HG03175 (cell line): ENCODE results near the gene EFHC2.

Experiments
- ATAC-seq: cut with Tn5 transposase; IDR thresholded peaks from one replicate; pipeline ENCODE4 v1.9.1; 2021; ENCODE audit warnings: mild to moderate bottlenecking, moderate library complexity; ENCODE audit not compliant: unreplicated experiment

EFHC2 gene

DNA sequence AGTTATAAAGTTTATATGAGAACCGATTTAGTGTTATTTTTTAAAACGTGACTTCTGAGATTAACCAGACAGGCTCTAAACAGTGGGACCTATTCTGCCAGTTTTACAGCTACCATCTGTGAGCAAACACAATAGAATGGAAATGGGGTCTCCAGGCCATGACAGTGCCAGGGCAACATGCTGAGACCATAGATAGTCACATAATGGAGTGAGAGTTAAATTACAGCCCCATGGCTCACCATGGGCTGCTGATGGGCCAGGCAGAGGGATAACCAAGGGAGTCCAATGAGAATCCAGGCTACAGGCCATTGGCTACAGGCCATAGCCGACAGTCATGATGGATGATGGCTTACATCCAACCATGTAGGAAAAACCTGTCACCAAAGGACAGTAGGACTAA, 186.7 kb downstream of the EFHC2 start:
- ATAC-seq = no peak

DNA sequence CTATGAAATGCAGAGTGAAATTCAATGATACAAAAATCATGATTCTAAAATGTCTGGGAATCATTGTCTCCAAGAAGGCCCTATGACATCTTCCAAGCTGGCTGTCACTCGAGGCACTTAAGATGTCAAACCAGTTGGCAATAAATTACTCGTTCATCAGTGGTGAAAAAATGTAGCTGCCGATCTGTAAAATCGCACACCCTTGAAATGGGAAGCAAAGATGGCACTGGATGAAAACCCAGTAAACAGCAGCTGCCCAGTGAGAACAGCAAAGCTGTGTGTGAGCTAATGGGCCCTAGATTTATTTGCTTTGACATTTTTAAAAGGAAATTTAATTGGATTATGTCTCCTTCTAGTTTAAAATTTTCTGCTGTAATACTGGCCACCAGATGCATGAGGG, 188.3 kb downstream of the EFHC2 start:
- no peak for ATAC-seq

GRCh38 chrX:44152852-44153251, 190.6 kb downstream of the EFHC2 start:
- no peak for ATAC-seq

DNA sequence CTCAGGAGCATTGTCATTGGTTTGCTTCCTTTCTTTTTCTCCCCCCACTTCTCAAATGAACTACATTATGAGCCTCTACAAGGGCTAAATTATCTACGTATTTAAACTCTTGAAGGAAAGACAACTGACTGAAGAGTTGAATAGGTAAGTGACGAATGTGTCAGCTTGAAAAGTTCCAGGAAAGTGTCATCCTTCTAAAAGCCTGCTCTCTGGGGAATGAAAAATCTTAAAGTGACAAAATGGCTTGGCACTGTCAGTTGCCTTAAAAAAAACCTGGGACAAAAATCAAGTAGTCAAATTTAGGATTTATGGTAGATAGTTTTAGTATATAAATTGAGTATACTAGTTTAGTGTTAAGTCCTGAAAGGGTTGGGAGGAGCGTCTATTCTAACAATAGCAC, 196.3 kb downstream of the EFHC2 start:
- ATAC-seq = no peak

DNA sequence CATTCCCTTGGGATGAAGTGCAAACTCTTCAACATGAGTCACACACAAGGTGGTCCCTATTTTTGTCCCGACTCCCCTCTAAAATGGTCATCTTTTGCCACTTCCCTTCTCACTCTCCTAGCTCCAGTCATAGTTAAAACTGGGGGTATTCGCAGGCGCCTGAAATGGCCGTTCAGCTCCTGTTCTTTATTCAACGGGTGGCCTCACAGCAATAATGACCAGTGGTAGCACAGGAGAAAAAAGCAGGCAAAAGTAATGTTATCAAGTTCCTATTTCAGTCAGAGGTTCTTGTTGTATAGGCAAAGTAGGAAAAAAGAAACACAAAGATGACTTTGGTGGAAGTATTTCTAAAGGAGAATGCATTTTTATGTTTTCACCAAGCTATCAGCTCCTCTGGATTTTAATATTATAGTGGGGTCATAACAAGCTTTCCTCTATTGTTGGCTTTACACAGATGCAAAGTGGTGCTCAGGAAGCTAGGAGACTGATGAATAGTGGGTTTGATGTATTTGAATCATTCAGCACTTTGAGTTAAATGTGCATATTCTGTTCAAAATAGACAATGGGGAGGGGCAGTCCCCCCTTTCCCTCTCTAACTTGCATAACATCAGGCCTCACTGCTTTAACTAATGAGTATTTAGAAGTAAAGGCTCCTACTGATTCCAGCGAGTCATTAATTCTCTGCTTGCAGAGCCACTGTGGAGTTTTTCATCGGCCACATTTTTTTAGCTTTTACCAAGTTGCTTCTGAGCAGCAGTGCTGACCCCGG, 199.1 kb downstream of the EFHC2 start:
- ATAC-seq = no peak

DNA sequence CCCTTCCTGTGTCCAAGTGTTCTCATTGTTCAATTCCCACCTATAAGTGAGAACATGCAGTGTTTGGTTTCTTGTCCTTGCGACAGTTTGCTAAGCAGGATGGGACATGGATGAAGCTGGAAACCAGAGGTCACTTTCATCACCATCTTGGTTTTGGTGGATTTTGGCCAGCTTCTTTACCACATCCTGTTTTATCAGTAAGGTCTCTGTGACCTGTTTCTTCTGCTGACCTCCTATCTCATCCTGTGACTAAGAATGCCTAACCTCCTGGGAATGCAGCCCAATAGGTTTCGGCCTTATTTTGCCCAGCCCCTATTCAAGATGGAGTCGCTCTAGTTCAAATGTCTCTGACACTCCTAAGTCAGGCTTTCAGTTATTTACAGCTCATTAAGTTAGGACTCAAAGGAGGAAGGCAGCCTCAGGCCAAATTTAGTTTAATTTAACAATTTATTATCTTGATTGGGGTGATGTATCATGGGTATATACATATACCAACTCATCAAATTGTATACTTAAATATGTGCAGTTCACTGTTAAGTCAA, 200.3 kb downstream of the EFHC2 start:
- no peak for ATAC-seq

DNA sequence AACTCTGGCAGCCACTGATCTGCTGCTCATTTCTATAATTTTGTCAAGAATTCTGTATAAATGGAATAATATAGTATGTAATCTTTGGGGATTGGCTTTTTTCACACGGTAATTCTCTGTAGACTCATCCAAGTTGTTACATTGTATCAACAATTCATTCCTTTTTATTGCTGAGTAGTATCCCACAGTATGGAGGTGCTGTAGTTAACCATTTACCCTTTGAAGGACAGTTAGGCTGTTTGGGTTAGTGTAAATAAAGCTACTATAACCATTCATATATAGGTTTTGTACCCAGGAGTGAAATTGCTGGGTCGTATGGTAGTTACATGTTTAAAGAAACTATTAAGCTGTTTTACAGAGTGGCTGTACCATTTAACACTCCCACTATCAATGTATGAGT, 213.3 kb downstream of the EFHC2 start:
- ATAC-seq = no peak

GRCh38 chrX:44113337-44113736, 230.1 kb downstream of the EFHC2 start:
- no peak for ATAC-seq

DNA sequence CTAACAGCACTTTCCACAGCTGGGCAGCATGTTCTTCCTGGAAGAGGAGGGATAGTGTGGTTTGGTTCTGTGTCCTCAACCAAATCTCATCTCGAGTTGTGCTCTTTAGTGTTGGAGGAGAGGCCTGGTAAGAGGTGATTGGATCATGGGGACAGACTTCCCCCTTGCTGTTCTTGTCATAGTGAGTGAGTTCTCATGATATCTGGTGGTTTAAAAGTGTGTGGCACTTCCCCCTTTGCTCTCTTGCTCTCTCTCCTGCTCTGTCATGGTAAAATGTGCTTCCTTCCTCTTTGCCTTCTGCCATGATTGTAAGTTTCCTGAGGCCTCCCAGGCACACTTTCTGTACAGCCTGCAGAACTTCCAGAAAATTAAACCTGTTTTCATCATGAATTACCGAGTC, 236.6 kb downstream of the EFHC2 start:
- no peak for ATAC-seq

- ATAC-seq = no peak
These were observed 238.1 kb downstream of the EFHC2 start for GRCh38 chrX:44105228-44105913.

DNA sequence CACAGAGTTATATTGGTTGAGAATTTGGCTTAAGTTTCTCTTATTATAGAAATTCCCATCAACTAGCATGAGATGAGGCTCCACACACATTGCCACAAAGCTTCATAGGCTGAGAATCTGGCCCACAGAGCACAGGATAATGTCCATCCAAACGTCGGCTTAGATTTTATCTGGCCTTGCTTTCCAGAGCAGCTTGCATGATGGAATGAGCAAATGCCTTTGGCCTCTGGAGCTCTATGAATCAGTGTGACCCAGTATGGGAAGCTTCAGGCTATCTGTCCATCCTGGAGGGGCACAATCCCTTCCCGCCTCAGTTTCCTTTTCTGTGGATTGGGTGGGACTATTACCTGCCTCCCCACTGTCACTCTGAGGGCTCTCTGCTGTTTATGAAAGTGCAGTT, 238.8 kb downstream of the EFHC2 start:
- ATAC-seq = no peak

GRCh38 chrX:44101281-44101680, 242.2 kb downstream of the EFHC2 start:
- no peak for ATAC-seq

GRCh38 chrX:44099366-44099765, 244.1 kb downstream of the EFHC2 start:
- no peak for ATAC-seq
